K562 (cell line): ENCODE data around the gene HNRNPLL. TPM values are rescaled to one million over a fixed set of nuclear protein-coding genes. Genes with fewer than 3 reads are reported as not detected.

ENCODE experiments used
- CREB1 ChIP-seq, 2 experiments: sonication (generic) in 1 of 2; formaldehyde crosslinking in 1 of 2; IDR thresholded peaks; 2 replicates each; pipeline versions ENCODE4 v1.6.1 to v1.8.0; 2012 to 2022; ENCODE audit warnings: inconsistent platforms in 1 of 2, mild to moderate bottlenecking in 1 of 2, missing genetic modification reagents in 1 of 2, moderate library complexity in 1 of 2
- CREB3L1 ChIP-seq: fragments of 450-650 bp; IDR thresholded peaks from 2 replicates; pipeline ENCODE4 v1.6.1; 2014; ENCODE audit warnings: low read depth, mild to moderate bottlenecking, moderate library complexity, borderline replicate concordance
- CTBP1 ChIP-seq: fragments of 450-650 bp; IDR thresholded peaks from 2 replicates; pipeline ENCODE4 v1.6.1; 2016; ENCODE audit warnings: borderline replicate concordance
- MNT ChIP-seq, 2 experiments: fragments of 450-650 bp; conservative IDR thresholded peaks; 2 replicates each; pipeline ENCODE4 v1.6.1; 2017; ENCODE audit warnings: mild to moderate bottlenecking in 2 of 2, moderate library complexity in 2 of 2
- MYC ChIP-seq, 2 experiments: fragments of 250-450 bp in 1 of 2; sonication (Bioruptor Pico) in 1 of 2; IDR thresholded peaks; 2 replicates each; pipeline versions ENCODE4 v1.5.1 to v1.6.1; 2012 to 2021; ENCODE audit warnings: low read depth in 2 of 2, borderline replicate concordance in 1 of 2, improper control_type of control experiment in 1 of 2, low read length in 1 of 2, mild to moderate bottlenecking in 1 of 2, moderate library complexity in 1 of 2
- RREB1 ChIP-seq: fragments of 250-450 bp; sonication (Bioruptor Pico); IDR thresholded peaks from 2 replicates; pipeline ENCODE4 v1.4.0; 2020
- SMAD1 ChIP-seq: fragments of 150-350 bp; IDR thresholded peaks from 2 replicates; pipeline ENCODE4 v1.6.1; 2014; ENCODE audit warnings: low read length, low read depth; ENCODE audit not compliant: partially characterized antibody
- SNIP1 ChIP-seq: fragments of 450-650 bp; IDR thresholded peaks from 2 replicates; pipeline ENCODE4 v1.7.1; 2017; ENCODE audit warnings: low read depth, mild to moderate bottlenecking
- TAF1 ChIP-seq: IDR thresholded peaks from 2 replicates; pipeline ENCODE4 v1.6.1; 2011; ENCODE audit warnings: mild to moderate bottlenecking, low read length, moderate library complexity; ENCODE audit not compliant: insufficient read depth, control insufficient read depth, severe bottlenecking; ENCODE audit errors: extremely low read depth
- TEAD1 ChIP-seq, 2 experiments: fragments of 450-650 bp in 1 of 2; sonication (generic) in 1 of 2; formaldehyde crosslinking; IDR thresholded peaks; 2 replicates each; pipeline versions ENCODE4 v1.4.0 to v1.8.0; 2020 to 2022; ENCODE audit warnings: mild to moderate bottlenecking in 2 of 2, missing genetic modification reagents in 1 of 2
- ZBTB49 ChIP-seq: sonication (generic); formaldehyde crosslinking; IDR thresholded peaks from 2 replicates; pipeline ENCODE4 v1.8.0; 2022; ENCODE audit warnings: missing genetic modification reagents, mild to moderate bottlenecking, borderline replicate concordance
- polyA plus RNA-seq, 8 experiments: library from polyadenylated mRNA; depleted of rRNA in 4 of 8; stranded (reverse) in 5 of 8; unstranded in 3 of 8; fragments of >200 nt; fragmentation: Nextera tagmentation in 2 of 8; fragmentation: Illumina TruSeq in 1 of 8; extraction: Ambion mirVana in 2 of 8; extraction: Trizol in 1 of 8; gene quantifications; 2 replicates each; pipeline versions ENCODE4 v1.2.1 to v1.2.3, GENCODE V29; 2011 to 2014; ENCODE audit warnings: inconsistent platforms in 1 of 8, missing spikeins in 1 of 8
- total RNA-seq, 7 experiments: library from RNA; depleted of rRNA in 6 of 7; stranded (reverse); fragments of >200 nt in 6 of 7; fragmentation: Illumina TruSeq in 2 of 7; extraction: Trizol in 2 of 7; gene quantifications; 2 replicates each; pipeline versions ENCODE4 v1.2.1 to v1.2.3, GENCODE V29; 2011 to 2021; ENCODE audit warnings: low replicate concordance in 1 of 7

Gene HNRNPLL
- total and polyA plus RNA-seq, 9 of the 15 experiments (the other 6 are each of a cell fraction or from before 2014, with no cell fraction given), result 19.8 to 135 (median 57.8) TPM

GRCh38 chr2:38523728-38524437 lies 78.8 kb downstream of the HNRNPLL start (continued):
- peak; percentile 92 for TF ChIP-seq MYC (IDR thresholded peaks at IDR 0.05; ENCODE audit: low read depth, low read length)
- TF ChIP-seq MYC (CRISPR knock-in tag; IDR thresholded peaks at IDR 0.05; ENCODE audit: borderline replicate concordance, low read depth), result no peak
- TF ChIP-seq CREB1 (IDR thresholded peaks at IDR 0.05), result no peak
- TF ChIP-seq CREB1 (CRISPR knock-in tag; IDR thresholded peaks at IDR 0.05), result peak; percentile 28; the same call in 1 of the 2 replicates
- TF ChIP-seq SNIP1, result peak; percentile 62; the same call in 1 of the 2 replicates
- TF ChIP-seq RREB1, result no peak
- no peak for TF ChIP-seq CREB3L1
- TF ChIP-seq ZBTB49 (CRISPR knock-in tag), result 0 out of 2 replicates have a peak, but pooled peaks have one; percentile 75
- peak in 1 of 2 experiments; percentile 35; a peak in 1 of 4 replicates for TF ChIP-seq TEAD1 (CRISPR knock-in tag; IDR thresholded peaks at IDR 0.05)
- TF ChIP-seq SMAD1, result no peak
- no peak for TF ChIP-seq CTBP1
- TF ChIP-seq TAF1, result no peak
- peak; percentile 77 to 78 for TF ChIP-seq MNT (conservative IDR thresholded peaks at IDR 0.05)
